ENCODE results near the gene STOM. TPM values are rescaled to one million over a fixed set of nuclear protein-coding genes. Genes with fewer than 3 reads are reported as not detected.

STOM gene
- polyA plus RNA-seq, 1 of the 3 experiments (the other 2 are of a cell fraction) = 40.5 TPM

- Histone ChIP-seq H2AFZ (ENCODE audit: low read depth) (peak overlapping the region; percentile 17; the same call in 1 of the 2 replicates), H3K9me3 (0 out of 2 replicates have a peak, but pooled peaks cover 6% of the 10 kb centered on the region), H3K79me2 (ENCODE audit: insufficient read depth) (no peaks in the 10 kb centered on the region), H4K20me1 (ENCODE audit: insufficient read depth) (no peaks in the 10 kb centered on the region), H3K27ac (ENCODE audit: low read depth in 2 of 2, low read length in 1 of 2) (peak overlapping the region in 1 of 2 experiments; percentile 74; a peak in 1 of 4 replicates), H3F3A (replicated peaks; ENCODE audit: insufficient read depth) (peaks cover 28% of the 10 kb centered on the region), H3K9me2 (no peaks in the 10 kb centered on the region), H3K4me1 (ENCODE audit: control insufficient read depth in 1 of 2, insufficient read depth in 2 of 2, low read depth in 1 of 2, low read length in 1 of 2) (peaks cover 0 to 20% of the 10 kb centered on the region in 2 experiments; a peak in 1 of 4 replicates), H3K27me3 (ENCODE audit: insufficient read depth) (no peaks in the 10 kb centered on the region), H3K4me3 (ENCODE audit: low read depth in 2 of 2, low read length in 1 of 2) (peak overlapping the region in 1 of 2 experiments; percentile 28; a peak in 1 of 4 replicates), H3K9ac (no peak overlapping the region), H3K4me2 (peak overlapping the region; percentile 35; the same call in 1 of the 2 replicates), H3K36me3 (replicated peaks in 1 of 2; ENCODE audit: control insufficient read depth in 1 of 2, insufficient read depth in 2 of 2, low read length in 1 of 2) (no peaks in the 10 kb centered on the region)
- DNase-seq = peak; percentile 37
- ChIA-PET CTCF (interaction anchor here (0.5 to 16.2 kb wide), 42 partner anchors 10 to 194 kb away, joined by 3 to 316 read pairs (median 4); no protein-coding TSS in a partner anchor), POLR2A (no interaction called here)
- TF ChIP-seq SMC3 (IDR thresholded peaks at IDR 0.05; ENCODE audit: low read depth, low read length) = peak; percentile 58
- no peak; the same call in 1 of the 2 replicates for TF ChIP-seq NRF1 (IDR thresholded peaks at IDR 0.05; ENCODE audit: low read depth, low read length)
- TF ChIP-seq CTCF (IDR thresholded peaks at IDR 0.05) = peak; percentile 74
- TF ChIP-seq POLR2AphosphoS5 (IDR thresholded peaks at IDR 0.05; ENCODE audit: low read depth, low read length) = no peak
- peak; percentile 89 for TF ChIP-seq RAD21 (IDR thresholded peaks at IDR 0.05; ENCODE audit: low read length)
- no peak for TF ChIP-seq SIN3A (IDR thresholded peaks at IDR 0.05; ENCODE audit: borderline replicate concordance, low read depth, low read length)
- no peak for TF ChIP-seq RFX5 (IDR thresholded peaks at IDR 0.05; ENCODE audit: low read length)
- 21% methylated on average over 9 of the region's 9 CpGs for WGBS (ENCODE audit: low lambda C conversion rate)
Measured at GRCh38 chr9:121399883-121400607, 30.0 kb upstream of the STOM start.

- Histone ChIP-seq H3K27me3 (ENCODE audit: insufficient read depth) (no peaks in the 10 kb centered on the region), H3K27ac (ENCODE audit: low read depth in 2 of 2, low read length in 1 of 2) (peak overlapping the region in 1 of 2 experiments; percentile 74; a peak in 2 of 4 replicates), H2AFZ (ENCODE audit: low read depth) (peak overlapping the region; percentile 42; the same call in 1 of the 2 replicates), H3K9me2 (no peaks in the 10 kb centered on the region), H3K4me1 (ENCODE audit: control insufficient read depth in 1 of 2, insufficient read depth in 2 of 2, low read depth in 1 of 2, low read length in 1 of 2) (peaks cover 0 to 20% of the 10 kb centered on the region in 2 experiments; a peak in 1 of 4 replicates), H4K20me1 (ENCODE audit: insufficient read depth) (no peaks in the 10 kb centered on the region), H3K79me2 (ENCODE audit: insufficient read depth) (no peaks in the 10 kb centered on the region), H3K4me2 (peak overlapping the region; percentile 35; the same call in 1 of the 2 replicates), H3K36me3 (replicated peaks in 1 of 2; ENCODE audit: control insufficient read depth in 1 of 2, insufficient read depth in 2 of 2, low read length in 1 of 2) (no peaks in the 10 kb centered on the region), H3K4me3 (ENCODE audit: low read depth in 2 of 2, low read length in 1 of 2) (no peak overlapping the region), H3K9ac (peak overlapping the region; percentile 55), H3K9me3 (0 out of 2 replicates have a peak, but pooled peaks cover 6% of the 10 kb centered on the region), H3F3A (replicated peaks; ENCODE audit: insufficient read depth) (peaks cover 28% of the 10 kb centered on the region)
- ChIA-PET CTCF (interaction anchor here (0.6 to 16.2 kb wide), 40 partner anchors 10 to 643 kb away, joined by 3 to 316 read pairs (median 4); no protein-coding TSS in a partner anchor), POLR2A (no interaction called here)
- no peak for TF ChIP-seq USF1 (IDR thresholded peaks at IDR 0.05; ENCODE audit: borderline replicate concordance, low read depth)
- no peak for TF ChIP-seq RFX5 (IDR thresholded peaks at IDR 0.05; ENCODE audit: low read length)
- TF ChIP-seq CHD2 (IDR thresholded peaks at IDR 0.05; ENCODE audit: low read length, partially characterized antibody) = no peak
- TF ChIP-seq FOXM1 (IDR thresholded peaks at IDR 0.05; ENCODE audit: low read depth) = no peak
- no peak for DNase-seq
- WGBS (ENCODE audit: low lambda C conversion rate) = 72% methylated on average over 2 of the region's 4 CpGs
Measured at GRCh38 chr9:121399126-121399882, 29.3 kb upstream of the STOM start.
